Ishikawa (cell line): ENCODE measurements around the gene CCNK.

ENCODE experiments used
- CEBPB ChIP-seq: IDR thresholded peaks from 2 replicates; pipeline ENCODE4 v1.6.1; 2012
- CREB1 ChIP-seq: IDR thresholded peaks from 2 replicates; pipeline ENCODE4 v1.6.1; 2012; ENCODE audit warnings: low read depth
- EGR1 ChIP-seq: IDR thresholded peaks from 2 replicates; pipeline ENCODE4 v1.6.1; 2012
- EP300 ChIP-seq: IDR thresholded peaks from 2 replicates; pipeline ENCODE4 v1.6.1; 2012; ENCODE audit warnings: borderline replicate concordance
- FOXM1 ChIP-seq: IDR thresholded peaks from 2 replicates; pipeline ENCODE4 v1.6.1; 2012; ENCODE audit warnings: low read depth, borderline replicate concordance
- MAX ChIP-seq: IDR thresholded peaks from 2 replicates; pipeline ENCODE4 v1.6.1; 2012
- NFIC ChIP-seq: IDR thresholded peaks from 2 replicates; pipeline ENCODE4 v1.6.1; 2012
- RAD21 ChIP-seq: IDR thresholded peaks from 2 replicates; pipeline ENCODE4 v1.6.1; 2012; ENCODE audit warnings: low read depth
- REST ChIP-seq: IDR thresholded peaks from 2 replicates; pipeline ENCODE4 v1.6.1; 2012; ENCODE audit warnings: low read depth, mild to moderate bottlenecking
- TAF1 ChIP-seq: IDR thresholded peaks from 2 replicates; pipeline ENCODE4 v1.6.1; 2012; ENCODE audit warnings: low read depth, mild to moderate bottlenecking
- TCF12 ChIP-seq: IDR thresholded peaks from 2 replicates; pipeline ENCODE4 v1.6.1; 2012; ENCODE audit warnings: low read depth
- TEAD4 ChIP-seq: IDR thresholded peaks from 2 replicates; pipeline ENCODE4 v1.6.1; 2012
- USF1 ChIP-seq: IDR thresholded peaks from 2 replicates; pipeline ENCODE4 v1.6.1; 2012
- YY1 ChIP-seq: IDR thresholded peaks from 2 replicates; pipeline ENCODE4 v1.6.1; 2012; ENCODE audit warnings: low read depth
- ZBTB7A ChIP-seq: IDR thresholded peaks from 2 replicates; pipeline ENCODE4 v1.6.1; 2012; ENCODE audit warnings: low read depth

CCNK gene

GRCh38 chr14:99550387-99550992 lies 69.3 kb downstream of the CCNK start:
- TF ChIP-seq EP300 (no peak), EGR1 (no peak), TCF12 (no peak), CREB1 (no peak), NFIC (no peak), RAD21 (no peak), CEBPB (no peak), MAX (no peak), REST (no peak), TAF1 (no peak), USF1 (no peak), FOXM1 (no peak), ZBTB7A (no peak), TEAD4 (no peak), YY1 (no peak)

GRCh38 chr14:99551034-99551922 lies 70.1 kb downstream of the CCNK start:
- TF ChIP-seq MAX = no peak
- no peak for TF ChIP-seq EGR1
- TF ChIP-seq EP300 = no peak
- no peak for TF ChIP-seq RAD21
- no peak for TF ChIP-seq ZBTB7A

GRCh38 chr14:99552021-99552553 lies 70.9 kb downstream of the CCNK start:
- TF ChIP-seq USF1 = no peak
- TF ChIP-seq REST = no peak
- no peak for TF ChIP-seq EGR1
- no peak for TF ChIP-seq NFIC
- TF ChIP-seq ZBTB7A = no peak
- TF ChIP-seq FOXM1 = no peak
- no peak for TF ChIP-seq TAF1

- TF ChIP-seq TAF1 (no peak), TEAD4 (no peak), EP300 (no peak), ZBTB7A (no peak), TCF12 (no peak), CREB1 (no peak), MAX (no peak), CEBPB (no peak), RAD21 (no peak), NFIC (no peak), EGR1 (no peak), FOXM1 (no peak), USF1 (no peak)
Measured at GRCh38 chr14:99552572-99553216, 71.5 kb downstream of the CCNK start.

GRCh38 chr14:99554184-99554583 lies 73.0 kb downstream of the CCNK start:
- TF ChIP-seq EGR1 (no peak), MAX (no peak), REST (no peak), FOXM1 (no peak), TEAD4 (no peak), TCF12 (no peak), NFIC (no peak), TAF1 (no peak), USF1 (no peak)
